Large intestine (tissue), 3 donors: ENCODE measurements around the gene LAMB1. TPM values are rescaled to one million over a fixed set of nuclear protein-coding genes. Genes with fewer than 3 reads are reported as not detected.
"Not testable (repeated sequence)": the region's sequence is repeated elsewhere in the genome, so short reads cannot be mapped to it uniquely, and the experiment has no call there.

Source experiments
- DNase-seq, 2 donors: peaks; one replicate each; pipeline versions ENCODE4 v3.0.0 to v3.0.0-alpha.2; 2013
- H3K27ac ChIP-seq: one replicate; pipeline ENCODE4 v1.5.1; 2013; ENCODE audit warnings: low read length
- H3K27me3 ChIP-seq: 2 replicates; pipeline ENCODE4 v1.6.1; 2013; ENCODE audit warnings: low read length; ENCODE audit not compliant: control insufficient read depth, insufficient read depth
- H3K36me3 ChIP-seq: 2 replicates; pipeline ENCODE4 v1.6.1; 2013; ENCODE audit warnings: low read length; ENCODE audit not compliant: control insufficient read depth, insufficient read depth
- H3K4me1 ChIP-seq: one replicate; pipeline ENCODE4 v1.6.1; 2013; ENCODE audit warnings: low read length; ENCODE audit not compliant: control insufficient read depth, insufficient read depth
- H3K4me3 ChIP-seq: one replicate; pipeline ENCODE4 v1.5.1; 2013; ENCODE audit warnings: low read length
- H3K9me3 ChIP-seq: one replicate; pipeline ENCODE4 v1.6.1; 2013; ENCODE audit warnings: mild to moderate bottlenecking, low read depth, low read length, moderate library complexity; ENCODE audit not compliant: control insufficient read depth
- WGBS: methylation state at CpG from one replicate; pipeline ENCODE4 v1.1.5; 2013; ENCODE audit warnings: low lambda C conversion rate; ENCODE audit not compliant: insufficient coverage; 5-methylcytosine and 5-hydroxymethylcytosine counted together
- polyA plus RNA-seq: library from polyadenylated mRNA; unstranded; fragments of 120-200 nt; gene quantifications from one replicate; pipeline ENCODE4 v1.2.1, GENCODE V29; 2013

LAMB1 gene
- polyA plus RNA-seq, 1 donor: 271 TPM

GRCh38 chr7:107924841-107925504 lies 78.0 kb downstream of the LAMB1 start:
- no peak overlapping the region for H3K4me3 ChIP-seq
- WGBS: 94% methylated on average over 2 of the region's 5 CpGs
- DNase-seq: no peak
- H3K27ac ChIP-seq: no peak overlapping the region
- H3K4me1 ChIP-seq: no peaks in the 10 kb centered on the region
- no peaks in the 10 kb centered on the region for H3K27me3 ChIP-seq
- no peaks in the 10 kb centered on the region for H3K9me3 ChIP-seq
- H3K36me3 ChIP-seq: peaks cover 67% of the 10 kb centered on the region

GRCh38 chr7:107922886-107923285 lies 80.1 kb downstream of the LAMB1 start:
- peaks cover 57% of the 10 kb centered on the region for H3K36me3 ChIP-seq
- H3K4me3 ChIP-seq: no peak overlapping the region
- H3K27ac ChIP-seq: no peak overlapping the region
- 60% methylated on average over 1 of the region's 1 CpG for WGBS
- H3K4me1 ChIP-seq: no peaks in the 10 kb centered on the region
- no peak for DNase-seq
- H3K9me3 ChIP-seq: no peaks in the 10 kb centered on the region
- H3K27me3 ChIP-seq: no peaks in the 10 kb centered on the region

- not testable (repeated sequence) for H3K27ac ChIP-seq, DNase-seq, H3K9me3 ChIP-seq, H3K4me1 ChIP-seq, H3K27me3 ChIP-seq, H3K4me3 ChIP-seq
- peaks cover 57% of the 10 kb centered on the region for H3K36me3 ChIP-seq
- WGBS: no CpG with 5 or more reads among the region's 2 CpGs
Measured at GRCh38 chr7:107921826-107922225, 81.1 kb downstream of the LAMB1 start.

- H3K36me3 ChIP-seq: peaks cover 59% of the 10 kb centered on the region
- no peaks in the 10 kb centered on the region for H3K4me1 ChIP-seq
- H3K27me3 ChIP-seq: no peaks in the 10 kb centered on the region
- DNase-seq: no peak
- no peak overlapping the region for H3K27ac ChIP-seq
- H3K4me3 ChIP-seq: no peak overlapping the region
- H3K9me3 ChIP-seq: no peaks in the 10 kb centered on the region
- 20% methylated on average over 1 of the region's 1 CpG for WGBS
Measured at GRCh38 chr7:107920048-107920772, 82.8 kb downstream of the LAMB1 start.

- Histone ChIP-seq H3K27ac (no peak overlapping the region), H3K27me3 (no peaks in the 10 kb centered on the region), H3K9me3 (no peaks in the 10 kb centered on the region), H3K36me3 (peaks cover 53% of the 10 kb centered on the region), H3K4me1 (no peaks in the 10 kb centered on the region), H3K4me3 (no peak overlapping the region)
- no peak for DNase-seq
- WGBS: 90% methylated on average over 2 of the region's 2 CpGs
Measured at GRCh38 chr7:107918948-107919347, 84.0 kb downstream of the LAMB1 start.

- H3K4me1 ChIP-seq: no peaks in the 10 kb centered on the region
- 90% methylated on average over 2 of the region's 3 CpGs for WGBS
Measured at GRCh38 chr7:107917763-107918651, 85.0 kb downstream of the LAMB1 start.

GRCh38 chr7:107915541-107915940 lies 87.4 kb downstream of the LAMB1 start:
- Histone ChIP-seq H3K4me3 (no peak overlapping the region), H3K4me1 (no peaks in the 10 kb centered on the region), H3K9me3 (no peaks in the 10 kb centered on the region), H3K27me3 (no peaks in the 10 kb centered on the region), H3K36me3 (peaks cover 46% of the 10 kb centered on the region), H3K27ac (no peak overlapping the region)
- WGBS: 100% methylated on average over 2 of the region's 2 CpGs
- no peak for DNase-seq

More at GRCh38 chr7:107917763-107918651, 85.0 kb downstream of the LAMB1 start:
- H3K27me3 ChIP-seq: no peaks in the 10 kb centered on the region
- H3K36me3 ChIP-seq: peaks cover 48% of the 10 kb centered on the region
- H3K4me3 ChIP-seq: no peak overlapping the region
- DNase-seq: no peak
- H3K9me3 ChIP-seq: no peaks in the 10 kb centered on the region
- no peak overlapping the region for H3K27ac ChIP-seq

GRCh38 chr7:107914831-107915230 lies 88.1 kb downstream of the LAMB1 start:
- Histone ChIP-seq H3K36me3 (peaks cover 45% of the 10 kb centered on the region), H3K27me3 (no peaks in the 10 kb centered on the region), H3K9me3 (no peaks in the 10 kb centered on the region), H3K4me3 (no peak overlapping the region), H3K4me1 (no peaks in the 10 kb centered on the region), H3K27ac (no peak overlapping the region)
- 20% methylated on average over 1 of the region's 1 CpG for WGBS
- DNase-seq: no peak

GRCh38 chr7:107913851-107914250 lies 89.1 kb downstream of the LAMB1 start:
- H3K9me3 ChIP-seq: no peaks in the 10 kb centered on the region
- no peak overlapping the region for H3K27ac ChIP-seq
- no peaks in the 10 kb centered on the region for H3K27me3 ChIP-seq
- no peaks in the 10 kb centered on the region for H3K4me1 ChIP-seq
- no peak overlapping the region for H3K4me3 ChIP-seq
- WGBS: 100% methylated on average over 2 of the region's 2 CpGs
- DNase-seq: no peak
- H3K36me3 ChIP-seq: peaks cover 49% of the 10 kb centered on the region

- no peaks in the 10 kb centered on the region for H3K4me1 ChIP-seq
- no peaks in the 10 kb centered on the region for H3K27me3 ChIP-seq
- no peaks in the 10 kb centered on the region for H3K9me3 ChIP-seq
- no peak for DNase-seq
- H3K36me3 ChIP-seq: peaks cover 53% of the 10 kb centered on the region
- H3K27ac ChIP-seq: no peak overlapping the region
- 60% methylated on average over 1 of the region's 2 CpGs for WGBS
- no peak overlapping the region for H3K4me3 ChIP-seq
Measured at GRCh38 chr7:107911981-107912380, 91.0 kb downstream of the LAMB1 start.
